ENCODE data around the gene RASSF1.
"Not testable (repeated sequence)": the region's sequence is repeated elsewhere in the genome, so short reads cannot be mapped to it uniquely, and the experiment has no call there.

The RASSF1 gene

GRCh38 chr3:50323614-50324199 is 16.9 kb downstream of the RASSF1 start:
- no peak for DNase-seq (ENCODE audit: low read depth)

- no peak for DNase-seq (ENCODE audit: low read depth)
Observed at GRCh38 chr3:50323092-50323600, 17.5 kb downstream of the RASSF1 start.

- DNase-seq (ENCODE audit: low read depth) = no peak
Observed at GRCh38 chr3:50322386-50323091, 18.1 kb downstream of the RASSF1 start, which contains the start of gene HYAL2. Gene HYAL2, minus strand, starts transcription at chr3:50322745. Its CDS starts 2,256 bp downstream, at chr3:50320489.

- no peak for DNase-seq (ENCODE audit: low read depth)
Observed at GRCh38 chr3:50322115-50322385, 18.6 kb downstream of the RASSF1 start.

GRCh38 chr3:50321336-50322114 is 19.1 kb downstream of the RASSF1 start:
- peak; percentile 56 for DNase-seq (ENCODE audit: low read depth)

- no peak for DNase-seq (ENCODE audit: low read depth)
Observed at GRCh38 chr3:50320853-50321335, 19.7 kb downstream of the RASSF1 start.

- DNase-seq (ENCODE audit: low read depth) = no peak
Observed at GRCh38 chr3:50319894-50320625, 20.6 kb downstream of the RASSF1 start.

- no peak for DNase-seq (ENCODE audit: low read depth)
Observed at GRCh38 chr3:50319181-50319893, 21.3 kb downstream of the RASSF1 start.

GRCh38 chr3:50318615-50319014 is 22.0 kb downstream of the RASSF1 start:
- DNase-seq (ENCODE audit: low read depth) = no peak

- no peak for DNase-seq (ENCODE audit: low read depth)
Observed at GRCh38 chr3:50318163-50318562, 22.5 kb downstream of the RASSF1 start.

GRCh38 chr3:50317300-50317699 is 23.3 kb downstream of the RASSF1 start:
- DNase-seq (ENCODE audit: low read depth) = no peak

GRCh38 chr3:50316657-50317242 is 23.9 kb downstream of the RASSF1 start:
- DNase-seq (ENCODE audit: low read depth) = no peak

GRCh38 chr3:50314816-50315215 is 25.8 kb downstream of the RASSF1 start:
- DNase-seq (ENCODE audit: low read depth) = no peak

- no peak for DNase-seq (ENCODE audit: low read depth)
Observed at GRCh38 chr3:50314342-50314741, 26.3 kb downstream of the RASSF1 start.

- DNase-seq (ENCODE audit: low read depth) = not testable (repeated sequence)
Observed at GRCh38 chr3:50312041-50312440, 28.6 kb downstream of the RASSF1 start.

- DNase-seq (ENCODE audit: low read depth) = no peak
Observed at GRCh38 chr3:50304601-50305000, 36.0 kb downstream of the RASSF1 start.

- DNase-seq (ENCODE audit: low read depth) = no peak
Observed at GRCh38 chr3:50303013-50303815, 37.4 kb downstream of the RASSF1 start, which contains the start of gene HYAL1. Gene HYAL1, minus strand, starts transcription at chr3:50303574. Its CDS starts 618 bp downstream, at chr3:50302956.

- DNase-seq (ENCODE audit: low read depth) = no peak
Observed at GRCh38 chr3:50302095-50303012, 38.3 kb downstream of the RASSF1 start.

GRCh38 chr3:50300681-50301254 is 39.9 kb downstream of the RASSF1 start:
- DNase-seq (ENCODE audit: low read depth) = no peak
